ENCODE results near the gene ASAP2.

The ASAP2 gene

GRCh38 chr2:9300214-9300613 lies 93.6 kb downstream of the ASAP2 start:
- FAIRE-seq = no peak

DNA sequence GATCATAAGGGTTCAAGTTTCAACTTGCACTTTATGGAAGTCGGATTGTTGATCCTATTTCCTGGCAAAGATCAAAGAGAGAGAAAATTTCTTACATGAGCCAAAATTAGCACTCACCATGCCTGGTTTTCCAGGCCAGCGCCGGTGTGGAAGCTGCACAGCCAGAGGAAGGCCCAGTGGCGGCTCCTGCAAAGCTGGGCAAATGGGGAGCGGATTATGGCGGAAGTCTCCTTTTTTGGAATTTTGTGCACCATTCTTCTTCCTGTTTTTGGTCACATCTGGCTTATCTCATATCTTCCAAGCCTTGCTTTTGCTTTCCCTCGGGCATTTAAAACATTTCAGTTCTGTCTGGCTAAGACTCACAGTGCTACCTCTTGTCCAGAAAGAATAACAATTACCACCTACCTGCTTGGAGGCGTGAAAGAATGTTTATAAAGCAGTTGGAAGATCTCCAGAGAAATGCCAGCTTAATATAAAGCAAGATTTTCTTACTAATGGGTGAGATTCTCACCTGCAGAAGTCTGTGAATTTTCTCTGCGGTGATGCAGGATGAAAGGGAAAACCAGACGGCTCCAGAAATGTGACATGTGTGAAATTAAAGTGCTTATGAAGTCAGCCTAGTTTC lies 94.3 kb downstream of the ASAP2 start:
- no peak for FAIRE-seq

DNA sequence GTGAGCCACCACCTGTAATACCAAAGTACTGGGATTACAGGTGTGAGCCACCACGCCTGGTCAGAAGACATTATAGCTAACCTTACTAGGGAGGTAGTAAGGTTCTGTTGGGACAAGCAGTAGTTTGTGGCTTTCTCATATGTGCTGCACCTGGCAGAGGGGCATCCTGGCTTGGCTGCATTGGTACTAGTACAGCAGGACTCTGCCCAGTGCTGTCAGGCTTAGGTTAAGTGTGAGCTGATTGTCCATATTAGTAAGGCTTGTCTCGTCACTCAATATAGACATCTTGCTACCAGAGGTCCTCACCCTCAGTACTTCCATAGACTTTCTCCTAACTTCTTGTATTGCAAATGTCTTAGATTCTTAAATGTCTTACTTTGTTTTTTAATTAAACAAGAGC lies 96.1 kb downstream of the ASAP2 start:
- FAIRE-seq = no peak

GRCh38 chr2:9303528-9304225 lies 97.1 kb downstream of the ASAP2 start:
- FAIRE-seq = no peak

- FAIRE-seq = no peak
Measured at GRCh38 chr2:9306911-9307310, 100.3 kb downstream of the ASAP2 start.

DNA sequence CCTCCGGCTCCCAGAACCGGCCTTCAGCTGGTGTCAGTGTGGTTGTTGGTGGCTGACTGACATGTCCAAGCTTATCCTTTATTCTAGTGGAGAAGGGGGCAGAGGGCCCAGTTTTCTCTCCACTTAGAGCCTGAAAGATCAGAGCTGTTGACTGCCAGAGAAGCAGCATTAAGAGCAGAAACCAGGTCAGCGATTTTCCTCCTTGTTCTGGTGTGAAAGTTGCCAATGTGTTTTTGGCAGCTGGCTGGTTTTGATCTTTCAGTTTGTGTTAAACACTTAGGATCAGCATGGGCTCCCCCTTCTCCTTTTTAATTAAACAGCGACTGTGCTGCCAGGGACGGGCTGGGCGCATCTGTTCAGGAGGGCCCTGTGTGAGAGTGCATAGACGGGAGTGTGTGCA lies 100.9 kb downstream of the ASAP2 start:
- no peak for FAIRE-seq

DNA sequence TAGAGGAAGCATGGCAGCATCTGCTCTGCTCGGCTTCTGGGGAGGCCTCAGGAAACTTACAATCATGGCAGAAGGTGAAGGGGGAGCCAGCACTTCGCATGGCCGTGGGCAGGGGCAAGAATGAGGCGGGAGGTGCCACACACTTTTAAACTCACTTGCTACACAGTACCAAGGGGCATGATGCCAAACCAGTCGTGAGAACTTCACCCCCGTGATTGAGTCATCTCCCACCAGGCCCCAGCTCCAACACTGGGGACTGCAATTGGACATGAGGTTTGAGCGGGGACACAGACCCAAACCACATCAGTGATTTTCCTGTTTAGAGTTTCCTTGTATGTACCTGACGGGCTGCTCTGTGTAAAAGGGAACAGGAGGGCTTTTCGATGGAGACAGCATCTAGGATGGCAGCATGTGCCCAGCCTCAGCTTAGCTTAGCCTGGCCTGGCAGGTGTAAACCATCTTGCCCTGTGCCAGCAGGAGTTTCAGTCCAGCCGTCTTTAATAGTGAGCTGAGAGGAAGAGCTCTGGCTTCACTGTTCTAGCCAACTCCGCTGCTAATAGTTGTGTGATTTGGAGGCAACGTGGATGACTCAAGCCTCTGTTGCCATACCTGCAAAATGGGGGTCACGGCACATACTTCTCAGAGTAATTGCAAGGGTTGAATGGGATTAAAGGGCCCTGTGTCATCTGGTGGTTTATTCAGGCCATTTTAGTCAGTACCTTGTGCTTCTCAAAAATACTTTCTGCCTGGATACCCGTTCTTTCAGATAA lies 101.8 kb downstream of the ASAP2 start:
- FAIRE-seq = no peak

DNA sequence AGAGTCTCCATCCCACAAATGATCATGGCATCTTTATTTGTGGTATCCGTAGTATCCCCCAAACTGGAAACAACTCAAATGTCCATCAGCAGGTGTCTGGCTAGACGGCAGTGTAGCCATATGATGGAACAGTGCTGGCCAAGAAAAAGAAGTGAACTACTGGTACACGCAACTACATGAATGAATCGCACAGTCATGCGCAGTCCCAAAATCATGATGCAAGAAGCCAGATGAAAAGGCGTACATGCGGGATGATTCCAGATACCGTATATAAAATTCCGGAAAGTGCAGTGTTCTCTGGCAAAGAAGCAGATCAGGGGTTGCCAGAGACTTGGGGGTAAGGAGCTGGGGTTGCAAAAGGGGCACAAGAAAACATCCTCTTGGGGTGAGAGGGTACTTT lies 102.5 kb downstream of the ASAP2 start:
- no peak for FAIRE-seq

DNA sequence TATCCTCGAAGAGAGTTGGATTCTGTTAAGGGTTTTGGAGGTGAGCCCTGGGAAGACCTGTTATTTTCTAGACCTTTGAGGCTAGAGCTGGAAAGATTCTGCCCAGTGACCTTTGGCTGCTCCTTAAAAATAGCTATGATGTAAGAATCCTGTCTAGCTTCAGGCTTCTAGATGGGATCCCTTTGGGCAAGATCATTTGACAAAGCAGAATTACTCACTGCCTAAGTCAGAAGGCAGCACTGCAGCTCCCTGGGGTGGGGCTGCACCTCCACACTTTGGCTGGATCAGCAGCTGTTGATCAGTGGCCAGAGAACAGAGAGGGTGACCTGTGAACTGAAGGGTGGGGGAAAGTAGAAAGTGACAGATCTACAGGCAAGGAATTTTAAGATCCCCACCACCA lies 103.8 kb downstream of the ASAP2 start:
- no peak for FAIRE-seq

DNA sequence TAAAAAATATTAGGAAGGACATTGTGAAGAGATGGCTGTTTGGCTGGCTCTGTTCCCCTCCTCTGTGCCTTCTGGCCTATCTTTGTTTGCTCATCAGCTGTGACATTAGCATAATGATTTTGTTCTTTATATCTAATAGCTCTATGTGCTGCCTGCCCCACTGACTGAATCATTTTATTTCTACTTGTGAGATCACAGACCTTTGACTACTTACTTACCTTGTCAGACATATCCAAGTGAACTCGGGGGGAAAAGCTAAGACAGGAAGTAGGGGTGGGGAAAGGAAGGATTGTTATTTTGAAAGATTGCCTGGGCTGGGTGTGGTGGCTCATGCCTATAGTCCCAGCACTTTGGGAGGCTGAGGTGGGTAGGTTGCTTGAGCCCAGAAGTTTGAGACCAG lies 104.2 kb downstream of the ASAP2 start:
- no peak for FAIRE-seq

DNA sequence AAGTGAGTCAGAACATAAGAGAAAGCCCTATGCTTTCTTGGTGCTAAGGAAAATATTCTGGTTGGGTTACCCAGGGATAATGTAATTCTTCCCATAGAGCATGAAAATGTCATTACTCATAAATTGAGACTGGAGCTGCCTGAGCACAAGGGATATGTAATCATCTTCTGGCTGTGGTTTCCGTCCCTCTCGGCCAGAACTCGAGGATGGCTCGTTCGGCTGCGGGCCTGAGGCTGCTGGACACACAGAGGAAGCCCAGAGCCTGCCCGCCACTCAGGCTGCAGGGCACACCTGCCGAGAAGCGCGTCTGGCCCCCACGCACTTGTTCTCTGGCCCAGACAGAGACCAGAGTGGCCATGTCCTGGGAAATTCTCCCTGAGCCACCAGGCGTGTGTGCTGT lies 104.9 kb downstream of the ASAP2 start:
- FAIRE-seq = no peak

GRCh38 chr2:9312591-9312990 lies 106.0 kb downstream of the ASAP2 start:
- FAIRE-seq = no peak

DNA sequence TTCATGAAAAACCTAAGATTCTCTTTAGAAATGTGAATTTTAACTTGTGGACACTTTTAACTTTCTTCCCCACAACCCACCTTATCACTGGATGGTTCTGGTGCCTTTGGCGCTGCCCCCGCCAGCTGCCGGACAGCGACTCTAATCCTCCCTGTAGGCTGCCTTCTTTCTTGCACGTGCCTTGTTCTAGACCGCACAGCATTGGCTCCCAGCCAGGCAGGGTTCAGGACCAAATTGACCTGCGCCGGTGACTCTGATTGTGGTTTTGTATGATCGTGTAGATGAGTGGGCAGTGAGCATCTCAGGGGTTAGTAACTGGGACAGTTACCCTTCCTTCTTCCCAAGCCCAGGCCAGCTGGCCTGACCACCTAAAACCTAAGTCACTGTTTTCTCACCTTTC lies 106.8 kb downstream of the ASAP2 start:
- FAIRE-seq = no peak

DNA sequence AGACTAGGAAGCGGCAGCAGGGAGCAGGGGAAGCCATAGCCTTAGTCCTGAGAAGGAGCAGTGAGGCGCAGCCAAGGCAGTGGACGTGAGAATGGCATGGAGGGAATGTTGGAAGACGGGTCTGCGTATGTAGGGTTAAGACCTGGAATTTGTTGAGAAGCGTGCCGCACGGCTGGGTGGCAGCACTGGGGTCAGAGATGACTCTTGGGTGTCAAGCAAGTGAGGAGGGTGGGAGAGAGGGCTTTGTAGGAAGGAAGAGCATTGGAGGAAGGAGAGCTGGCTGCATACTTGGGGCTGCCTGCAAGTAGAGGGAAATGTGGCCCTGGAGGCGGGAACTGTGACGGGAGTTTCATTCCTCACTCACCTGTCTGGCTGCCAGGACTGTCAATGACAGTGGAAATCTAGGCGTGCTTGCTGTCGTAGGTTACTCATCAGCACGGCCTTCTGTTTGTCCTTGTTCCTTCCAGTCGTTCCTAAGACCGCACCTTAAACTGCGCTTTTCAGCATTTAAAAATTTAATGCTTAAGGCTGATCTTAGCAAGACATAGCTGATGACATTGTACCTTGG lies 108.8 kb downstream of the ASAP2 start:
- no peak for FAIRE-seq

DNA sequence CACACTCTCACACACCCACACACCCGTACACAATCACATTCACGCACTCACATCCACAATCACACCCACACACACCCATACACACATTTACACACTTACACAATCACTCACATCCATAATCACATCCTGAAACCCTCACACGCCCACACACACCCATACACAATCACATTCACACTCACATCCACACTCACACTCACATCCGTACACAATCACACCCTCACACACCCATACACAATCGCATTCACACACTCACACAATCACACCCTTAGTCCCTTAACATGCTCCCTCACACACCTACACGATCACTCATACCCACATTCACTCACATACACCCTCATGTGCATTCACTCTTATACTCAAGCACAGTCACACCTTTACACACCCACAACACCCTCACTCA lies 110.9 kb downstream of the ASAP2 start:
- FAIRE-seq = no peak

- no peak for FAIRE-seq
Measured at GRCh38 chr2:9318461-9319337, 112.1 kb downstream of the ASAP2 start.

GRCh38 chr2:9319338-9319715 lies 112.7 kb downstream of the ASAP2 start:
- FAIRE-seq = no peak

- no peak for FAIRE-seq
Measured at GRCh38 chr2:9322576-9322975, 116.0 kb downstream of the ASAP2 start.

- FAIRE-seq = no peak
Measured at GRCh38 chr2:9325428-9325827, 118.8 kb downstream of the ASAP2 start.

DNA sequence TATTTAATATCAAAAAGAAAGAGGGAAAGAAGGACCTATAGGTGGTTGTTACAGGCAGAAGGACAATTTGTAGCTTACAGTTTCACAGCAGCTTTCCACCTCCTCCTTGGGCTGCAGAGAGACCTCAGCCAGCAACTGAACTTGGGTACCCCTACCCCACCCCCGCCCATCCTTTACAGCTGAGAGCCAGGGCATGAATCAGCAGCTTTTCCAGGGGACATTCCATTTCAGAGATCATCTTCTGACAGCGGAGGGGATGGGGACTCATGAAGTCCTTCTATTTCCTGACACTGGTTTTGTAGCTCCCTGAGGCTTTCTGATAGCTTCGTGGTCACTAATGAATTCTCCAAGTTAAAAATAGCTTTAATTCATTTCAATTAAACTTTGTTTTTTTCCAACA lies 120.4 kb downstream of the ASAP2 start:
- FAIRE-seq = no peak

DNA sequence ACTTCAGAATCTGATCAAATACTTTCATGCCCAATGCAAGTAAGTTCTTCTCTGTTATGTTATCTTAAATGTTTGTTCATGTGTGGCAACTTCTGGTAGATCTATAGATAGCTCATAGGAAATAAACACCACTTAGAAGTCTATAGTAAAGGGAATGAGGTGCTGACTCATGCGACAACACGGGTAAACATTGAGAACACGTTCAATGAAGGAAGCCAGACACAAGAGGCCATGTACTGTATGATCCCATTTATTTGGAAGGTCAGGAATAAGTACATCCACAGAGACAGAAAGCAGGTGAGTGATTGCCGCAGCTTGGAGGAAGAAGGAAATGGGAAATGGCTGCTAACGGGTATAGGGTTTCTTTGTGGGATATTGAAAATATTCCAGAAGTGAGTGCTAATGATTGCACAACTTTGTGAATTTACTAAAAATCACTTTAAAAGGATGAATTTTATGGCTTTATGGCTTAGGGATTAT lies 121.3 kb downstream of the ASAP2 start:
- no peak for FAIRE-seq

DNA sequence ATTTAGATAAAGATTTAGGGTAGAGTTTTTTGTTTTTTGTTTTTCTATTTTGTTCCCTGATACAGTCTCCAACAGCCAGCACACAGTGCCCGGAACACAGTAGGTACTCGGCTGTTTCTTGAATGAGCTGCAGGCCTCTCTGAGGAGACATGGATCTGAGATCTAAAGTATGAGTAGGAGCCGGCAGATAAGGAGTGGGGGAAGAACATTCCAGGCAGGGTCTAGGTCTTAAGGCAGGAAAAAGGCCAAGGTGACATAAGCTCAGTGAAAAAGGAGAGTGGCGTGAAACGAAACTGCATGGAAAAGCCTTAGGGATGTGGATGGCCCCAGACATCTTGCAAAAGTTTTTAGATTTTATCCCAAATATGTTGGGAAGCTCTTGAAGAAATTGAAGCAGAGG lies 122.3 kb downstream of the ASAP2 start:
- no peak for FAIRE-seq

DNA sequence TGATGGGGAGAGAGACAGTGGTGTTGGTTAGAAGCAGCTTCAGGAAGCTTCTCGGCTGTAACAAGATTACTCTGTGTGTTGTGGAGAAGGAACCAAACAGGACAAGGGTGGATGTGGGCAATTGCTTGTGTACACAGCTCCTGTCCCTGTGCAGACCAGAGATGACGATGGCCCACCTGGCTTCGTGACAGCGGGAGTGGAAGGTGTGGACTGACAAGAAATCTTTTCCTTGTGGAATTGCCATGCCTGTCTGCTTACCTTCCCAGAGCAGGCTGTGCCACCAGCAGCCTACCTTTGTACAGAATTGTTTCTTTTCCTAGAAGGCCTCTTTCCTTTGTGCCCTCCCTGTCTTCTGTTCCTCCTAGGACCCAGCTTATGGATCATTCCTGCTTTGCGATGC lies 122.9 kb downstream of the ASAP2 start:
- FAIRE-seq = no peak
